Measurements from ENCODE around the gene SLC38A11. TPM values are rescaled to one million over a fixed set of nuclear protein-coding genes. Genes with fewer than 3 reads are reported as not detected.

The SLC38A11 gene, protein sequence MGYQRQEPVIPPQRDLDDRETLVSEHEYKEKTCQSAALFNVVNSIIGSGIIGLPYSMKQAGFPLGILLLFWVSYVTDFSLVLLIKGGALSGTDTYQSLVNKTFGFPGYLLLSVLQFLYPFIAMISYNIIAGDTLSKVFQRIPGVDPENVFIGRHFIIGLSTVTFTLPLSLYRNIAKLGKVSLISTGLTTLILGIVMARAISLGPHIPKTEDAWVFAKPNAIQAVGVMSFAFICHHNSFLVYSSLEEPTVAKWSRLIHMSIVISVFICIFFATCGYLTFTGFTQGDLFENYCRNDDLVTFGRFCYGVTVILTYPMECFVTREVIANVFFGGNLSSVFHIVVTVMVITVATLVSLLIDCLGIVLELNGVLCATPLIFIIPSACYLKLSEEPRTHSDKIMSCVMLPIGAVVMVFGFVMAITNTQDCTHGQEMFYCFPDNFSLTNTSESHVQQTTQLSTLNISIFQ
- total RNA-seq (2022; extraction: Qiagen RNA extraction) = not detected in 5 replicates

DNA sequence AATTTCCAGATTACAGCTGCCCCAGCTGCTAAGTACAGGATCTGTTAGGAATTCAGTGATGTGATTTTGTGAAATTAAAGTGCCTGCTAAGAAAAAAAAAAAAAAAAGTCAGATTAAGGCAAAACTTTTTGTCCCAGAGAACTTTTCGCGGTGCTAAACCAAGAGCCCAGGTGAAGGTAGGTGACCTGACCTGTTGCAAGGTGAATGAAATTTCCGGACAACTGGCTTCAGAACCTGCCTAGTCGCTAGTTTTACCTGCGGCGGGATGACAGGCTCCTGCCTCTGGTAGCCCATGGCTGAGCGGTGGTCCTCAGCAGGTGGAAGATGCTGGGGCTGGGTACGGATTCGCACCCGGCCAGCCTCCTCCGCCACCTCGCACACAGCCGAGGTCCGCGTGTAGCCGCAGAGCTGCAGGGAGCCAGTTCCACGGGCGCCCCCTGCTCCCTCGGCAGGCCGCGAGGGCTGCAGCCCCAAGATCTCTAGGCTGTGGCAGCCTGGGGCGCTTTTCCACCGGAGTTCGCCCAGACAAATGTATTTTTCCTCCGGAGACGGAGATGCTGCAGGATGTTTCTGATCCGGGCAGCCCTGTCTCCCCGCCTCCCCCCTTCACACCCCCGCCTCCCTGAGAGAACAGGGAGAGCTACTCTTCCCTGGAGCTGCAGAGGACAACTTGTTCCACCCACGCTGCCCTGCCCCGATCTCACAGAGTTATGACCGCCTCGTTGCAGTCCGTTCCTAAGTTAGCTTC is at the start of gene SLC38A11:
Gene SLC38A11, minus strand, starts transcription at position 572 of the 748 bp plus-strand sequence. Its CDS starts 278 bp downstream, at position 294.

Other genes starting within 250 kb of the SLC38A11 start
- 4.2 to 6.2 TPM (median 5.1 TPM) in 5 replicates for gene COBLL1, start 113.7 kb downstream of the SLC38A11 start, total RNA-seq (2022; extraction: Qiagen RNA extraction)
- gene SCN3A, start 248.5 kb upstream of the SLC38A11 start, total RNA-seq (2022; extraction: Qiagen RNA extraction) = 0.01 TPM in 1 of 5 replicates, not detected in the others